ENCODE data around the gene ZCCHC24. TPM values are rescaled to one million over a fixed set of nuclear protein-coding genes. Genes with fewer than 3 reads are reported as not detected.
A peak's percentile ranks its signal among the peaks of the same experiment; 100 is the strongest.

Gene ZCCHC24
- total and polyA plus RNA-seq, 8 donors = 9.7 to 60.3 (median 34.3) TPM

GRCh38 chr10:79393924-79394610 lies 51.4 kb downstream of the ZCCHC24 start:
- H3K36me3 ChIP-seq = peaks cover 2 to 52% (median 36%) of the 10 kb centered on the region in 4 donors
- WGBS, 5 donors = 92 to 95% (median 94%) methylated on average over 17 of the region's 17 CpGs
- H3K4me3 ChIP-seq = no peak overlapping the region
- no peak for DNase-seq
- no peaks in the 10 kb centered on the region for H3K27me3 ChIP-seq
- intact Hi-C loops (cut with DNase I; ENCODE audit: low total_unique reads) = loop anchor here (5.0 kb wide), 1 partner anchor 63 kb away; no protein-coding TSS in a partner anchor
- TF ChIP-seq POLR2AphosphoS5 (IDR thresholded peaks at IDR 0.05) (no peak), CTCF (IDR thresholded peaks at IDR 0.05) (no peak), POLR2A (IDR thresholded peaks at IDR 0.05) (no peak)
- no peaks in the 10 kb centered on the region for H3K9me3 ChIP-seq
- H3K4me1 ChIP-seq = peaks cover 4 to 32% (median 15%) of the 10 kb centered on the region in 4 donors
- peak overlapping the region in 2 of 5 donors; percentile 14 to 32 for H3K27ac ChIP-seq

DNA sequence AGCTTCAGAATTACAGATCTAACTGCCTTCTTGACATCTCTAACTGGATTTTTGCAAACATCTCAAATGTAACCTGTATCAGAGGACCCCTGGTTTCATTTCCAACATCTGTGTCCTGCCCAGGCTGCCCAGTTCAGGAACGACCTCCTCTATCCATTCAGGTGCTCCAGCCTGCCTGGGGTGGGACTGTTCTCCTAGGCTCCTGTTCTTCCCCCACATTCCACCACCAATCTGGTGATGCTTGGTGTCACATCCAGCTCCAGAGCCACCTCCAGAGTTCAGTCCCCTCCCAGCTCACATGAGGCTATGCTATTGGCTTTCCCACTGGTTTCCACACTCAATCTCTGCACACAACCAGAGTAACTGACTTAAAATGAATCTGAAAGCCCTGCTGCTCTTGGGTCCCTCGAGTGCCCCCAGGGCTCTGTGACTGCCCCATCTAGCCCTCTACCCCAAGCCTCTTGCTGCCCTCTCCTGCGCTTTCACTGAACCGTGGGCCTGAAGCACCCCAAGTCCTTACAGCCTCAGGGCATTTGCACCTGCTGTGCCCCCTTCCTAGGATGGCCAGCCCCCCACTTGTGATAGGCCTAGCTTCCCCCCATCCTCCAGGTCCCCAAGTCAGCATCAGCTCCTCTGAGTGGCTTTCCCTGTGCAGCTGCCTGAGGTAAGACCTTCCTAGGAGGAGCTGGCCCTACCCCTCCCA lies 52.1 kb downstream of the ZCCHC24 start:
- 83 to 95% (median 91%) methylated on average over 4 of the region's 4 CpGs for WGBS, 5 donors
- Histone ChIP-seq H3K4me3 (no peak overlapping the region), H3K4me1 (peaks cover 4 to 36% (median 17%) of the 10 kb centered on the region in 4 donors), H3K27ac (peak overlapping the region in 2 of 5 donors; percentile 24 to 32), H3K27me3 (no peaks in the 10 kb centered on the region), H3K9me3 (no peaks in the 10 kb centered on the region), H3K36me3 (peaks cover 5 to 56% (median 43%) of the 10 kb centered on the region in 4 donors)
- no peak for DNase-seq
- intact Hi-C loops (cut with DNase I; ENCODE audit: low total_unique reads) = loop anchor here (5.0 kb wide), 1 partner anchor 64 kb away; no protein-coding TSS in a partner anchor
- no peak for TF ChIP-seq POLR2AphosphoS5 (IDR thresholded peaks at IDR 0.05)
- TF ChIP-seq EP300 (IDR thresholded peaks at IDR 0.05) = no peak
- no peak for TF ChIP-seq POLR2A (IDR thresholded peaks at IDR 0.05)
- no peak for TF ChIP-seq CTCF (IDR thresholded peaks at IDR 0.05)

- no peak for TF ChIP-seq POLR2A (IDR thresholded peaks at IDR 0.05)
- TF ChIP-seq EP300 (IDR thresholded peaks at IDR 0.05) = no peak
- TF ChIP-seq CTCF (IDR thresholded peaks at IDR 0.05) = no peak
- no peak for TF ChIP-seq POLR2AphosphoS5 (IDR thresholded peaks at IDR 0.05)
- Histone ChIP-seq H3K27me3 (no peaks in the 10 kb centered on the region), H3K9me3 (no peaks in the 10 kb centered on the region), H3K27ac (peak overlapping the region in 3 of 5 donors; percentile 24 to 73 (median 42)), H3K4me3 (no peak overlapping the region), H3K4me1 (peaks cover 4 to 41% (median 18%) of the 10 kb centered on the region in 4 donors), H3K36me3 (peaks cover 5 to 57% (median 45%) of the 10 kb centered on the region in 4 donors)
- peak in 1 of 2 donors; percentile 15 for DNase-seq
- WGBS, 5 donors = 76 to 92% (median 85%) methylated on average over 6 of the region's 6 CpGs
- intact Hi-C loops (cut with DNase I; ENCODE audit: low total_unique reads) = loop anchor here (5.0 kb wide), 1 partner anchor 65 kb away; no protein-coding TSS in a partner anchor
These were observed 52.8 kb downstream of the ZCCHC24 start for GRCh38 chr10:79392506-79393176.

GRCh38 chr10:79392020-79392398 lies 53.4 kb downstream of the ZCCHC24 start:
- peak overlapping the region in 3 of 5 donors; percentile 42 to 73 (median 69) for H3K27ac ChIP-seq
- 85 to 97% (median 91%) methylated on average over 14 of the region's 14 CpGs for WGBS, 5 donors
- no peak for TF ChIP-seq EP300 (IDR thresholded peaks at IDR 0.05)
- TF ChIP-seq CTCF (IDR thresholded peaks at IDR 0.05) = no peak
- TF ChIP-seq POLR2AphosphoS5 (IDR thresholded peaks at IDR 0.05) = no peak
- no peak for TF ChIP-seq POLR2A (IDR thresholded peaks at IDR 0.05)
- peak in 1 of 2 donors; percentile 21 for DNase-seq
- peaks cover 4 to 44% (median 21%) of the 10 kb centered on the region in 4 donors for H3K4me1 ChIP-seq
- no peak overlapping the region for H3K4me3 ChIP-seq
- intact Hi-C loops (cut with DNase I; ENCODE audit: low total_unique reads) = loop anchor here (5.0 kb wide), 1 partner anchor 65 kb away; no protein-coding TSS in a partner anchor
- H3K9me3 ChIP-seq = no peaks in the 10 kb centered on the region
- no peaks in the 10 kb centered on the region for H3K27me3 ChIP-seq
- peaks cover 5 to 63% (median 50%) of the 10 kb centered on the region in 4 donors for H3K36me3 ChIP-seq

Data from stomach (tissue), 9 donors.